ENCODE results near the gene BAIAP2. TPM values are rescaled to one million over a fixed set of nuclear protein-coding genes. Genes with fewer than 3 reads are reported as not detected.

Gene BAIAP2
- total and polyA plus RNA-seq, 2 of the 13 experiments (the other 11 are each of a cell fraction or from before 2014, with no cell fraction given) = 22.5 to 24.0 TPM

GRCh38 chr17:81165246-81166032, 130.5 kb downstream of the BAIAP2 start, which contains the start of gene PVALEF (continued):
- TF ChIP-seq FOXK1 (CRISPR knock-in tag; IDR thresholded peaks at IDR 0.05; ENCODE audit: borderline replicate concordance, low read depth) (peak; percentile 50; the same call in 1 of the 2 replicates), ZBTB38 (CRISPR knock-in tag; IDR thresholded peaks at IDR 0.05) (no peak; the same call in 1 of the 2 replicates), KDM5B (CRISPR knock-in tag; IDR thresholded peaks at IDR 0.05; ENCODE audit: borderline replicate concordance) (peak; percentile 82; the same call in 1 of the 2 replicates), ZKSCAN8 (CRISPR knock-in tag; IDR thresholded peaks at IDR 0.05; ENCODE audit: borderline replicate concordance) (no peak), KMT2A (CRISPR knock-in tag; IDR thresholded peaks at IDR 0.05) (peak; percentile 71; the same call in 1 of the 2 replicates), SMARCE1 (IDR thresholded peaks at IDR 0.05; ENCODE audit: borderline replicate concordance) (no peak), CENPX (CRISPR knock-in tag; IDR thresholded peaks at IDR 0.05) (no peak), ZNF180 (CRISPR knock-in tag; IDR thresholded peaks at IDR 0.05; ENCODE audit: borderline replicate concordance, low read depth) (no peak), RBFOX2 (IDR thresholded peaks at IDR 0.05; ENCODE audit: low read depth, low read length) (peak; percentile 91), MAF1 (CRISPR knock-in tag; IDR thresholded peaks at IDR 0.05; ENCODE audit: borderline replicate concordance) (no peak; the same call in 1 of the 2 replicates), ZNF350 (CRISPR knock-in tag; IDR thresholded peaks at IDR 0.05; ENCODE audit: borderline replicate concordance, low read depth) (peak; percentile 77), TARDBP (CRISPR knock-in tag; IDR thresholded peaks at IDR 0.05) (peak; percentile 53), MEIS2 (CRISPR knock-in tag; IDR thresholded peaks at IDR 0.05) (peak; percentile 63; the same call in 1 of the 2 replicates), ZNF263 (CRISPR knock-in tag; IDR thresholded peaks at IDR 0.05) (peak; percentile 65; the same call in 1 of the 2 replicates), ZNF281 (CRISPR knock-in tag; IDR thresholded peaks at IDR 0.05; ENCODE audit: borderline replicate concordance) (peak; percentile 76), ZNF124 (CRISPR knock-in tag; IDR thresholded peaks at IDR 0.05) (peak; percentile 66; the same call in 1 of the 2 replicates), SMC3 (IDR thresholded peaks at IDR 0.05; ENCODE audit: low read length) (no peak)
- TF ChIP-seq, protein P1, sequence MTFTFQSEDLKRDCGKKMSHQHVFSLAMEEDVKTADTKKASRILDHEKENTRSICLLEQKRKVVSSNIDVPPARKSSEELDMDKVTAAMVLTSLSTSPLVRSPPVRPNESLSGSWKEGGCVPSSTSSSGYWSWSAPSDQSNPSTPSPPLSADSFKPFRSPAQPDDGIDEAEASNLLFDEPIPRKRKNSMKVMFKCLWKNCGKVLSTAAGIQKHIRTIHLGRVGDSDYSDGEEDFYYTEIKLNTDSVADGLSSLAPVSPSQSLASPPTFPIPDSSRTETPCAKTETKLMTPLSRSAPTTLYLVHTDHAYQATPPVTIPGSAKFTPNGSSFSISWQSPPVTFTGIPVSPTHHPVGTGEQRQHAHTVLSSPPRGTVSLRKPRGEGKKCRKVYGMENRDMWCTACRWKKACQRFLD (CRISPR knock-in tag; IDR thresholded peaks at IDR 0.05; ENCODE audit: borderline replicate concordance) = peak; percentile 69
- TF ChIP-seq, protein P2, sequence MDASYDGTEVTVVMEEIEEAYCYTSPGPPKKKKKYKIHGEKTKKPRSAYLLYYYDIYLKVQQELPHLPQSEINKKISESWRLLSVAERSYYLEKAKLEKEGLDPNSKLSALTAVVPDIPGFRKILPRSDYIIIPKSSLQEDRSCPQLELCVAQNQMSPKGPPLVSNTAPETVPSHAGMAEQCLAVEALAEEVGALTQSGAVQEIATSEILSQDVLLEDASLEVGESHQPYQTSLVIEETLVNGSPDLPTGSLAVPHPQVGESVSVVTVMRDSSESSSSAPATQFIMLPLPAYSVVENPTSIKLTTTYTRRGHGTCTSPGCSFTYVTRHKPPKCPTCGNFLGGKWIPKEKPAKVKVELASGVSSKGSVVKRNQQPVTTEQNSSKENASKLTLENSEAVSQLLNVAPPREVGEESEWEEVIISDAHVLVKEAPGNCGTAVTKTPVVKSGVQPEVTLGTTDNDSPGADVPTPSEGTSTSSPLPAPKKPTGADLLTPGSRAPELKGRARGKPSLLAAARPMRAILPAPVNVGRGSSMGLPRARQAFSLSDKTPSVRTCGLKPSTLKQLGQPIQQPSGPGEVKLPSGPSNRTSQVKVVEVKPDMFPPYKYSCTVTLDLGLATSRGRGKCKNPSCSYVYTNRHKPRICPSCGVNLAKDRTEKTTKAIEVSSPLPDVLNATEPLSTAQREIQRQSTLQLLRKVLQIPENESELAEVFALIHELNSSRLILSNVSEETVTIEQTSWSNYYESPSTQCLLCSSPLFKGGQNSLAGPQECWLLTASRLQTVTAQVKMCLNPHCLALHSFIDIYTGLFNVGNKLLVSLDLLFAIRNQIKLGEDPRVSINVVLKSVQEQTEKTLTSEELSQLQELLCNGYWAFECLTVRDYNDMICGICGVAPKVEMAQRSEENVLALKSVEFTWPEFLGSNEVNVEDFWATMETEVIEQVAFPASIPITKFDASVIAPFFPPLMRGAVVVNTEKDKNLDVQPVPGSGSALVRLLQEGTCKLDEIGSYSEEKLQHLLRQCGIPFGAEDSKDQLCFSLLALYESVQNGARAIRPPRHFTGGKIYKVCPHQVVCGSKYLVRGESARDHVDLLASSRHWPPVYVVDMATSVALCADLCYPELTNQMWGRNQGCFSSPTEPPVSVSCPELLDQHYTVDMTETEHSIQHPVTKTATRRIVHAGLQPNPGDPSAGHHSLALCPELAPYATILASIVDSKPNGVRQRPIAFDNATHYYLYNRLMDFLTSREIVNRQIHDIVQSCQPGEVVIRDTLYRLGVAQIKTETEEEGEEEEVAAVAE (CRISPR knock-in tag; IDR thresholded peaks at IDR 0.05; ENCODE audit: borderline replicate concordance) = peak; percentile 58; the same call in 1 of the 2 replicates
- TF ChIP-seq, protein P3, sequence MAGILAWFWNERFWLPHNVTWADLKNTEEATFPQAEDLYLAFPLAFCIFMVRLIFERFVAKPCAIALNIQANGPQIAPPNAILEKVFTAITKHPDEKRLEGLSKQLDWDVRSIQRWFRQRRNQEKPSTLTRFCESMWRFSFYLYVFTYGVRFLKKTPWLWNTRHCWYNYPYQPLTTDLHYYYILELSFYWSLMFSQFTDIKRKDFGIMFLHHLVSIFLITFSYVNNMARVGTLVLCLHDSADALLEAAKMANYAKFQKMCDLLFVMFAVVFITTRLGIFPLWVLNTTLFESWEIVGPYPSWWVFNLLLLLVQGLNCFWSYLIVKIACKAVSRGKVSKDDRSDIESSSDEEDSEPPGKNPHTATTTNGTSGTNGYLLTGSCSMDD (CRISPR knock-in tag; IDR thresholded peaks at IDR 0.05) = no peak
